Mesothelial cell of epicardium (in vitro differentiated cells): Measurements from ENCODE around the gene OLA1. TPM values are rescaled to one million over a fixed set of nuclear protein-coding genes. Genes with fewer than 3 reads are reported as not detected.

Source experiments
- DNase-seq, 2 experiments: peaks; one replicate each; pipeline ENCODE4 v3.0.0; 2021; ENCODE audit warnings: low spot score in 2 of 2; ENCODE audit not compliant: unreplicated experiment in 2 of 2
- H3K27ac Mint-ChIP-seq: 2 replicates; pipeline ENCODE4 v1.8.0; 2021; ENCODE audit warnings: mixed read lengths
- H3K27me3 Mint-ChIP-seq: 2 replicates; pipeline ENCODE4 v1.8.0; 2021; ENCODE audit warnings: low read depth, mixed read lengths
- H3K36me3 Mint-ChIP-seq: 2 replicates; pipeline ENCODE4 v1.8.0; 2021; ENCODE audit warnings: mixed read lengths
- H3K4me1 Mint-ChIP-seq: 2 replicates; pipeline ENCODE4 v1.8.0; 2021; ENCODE audit warnings: mixed read lengths
- H3K4me3 Mint-ChIP-seq: 2 replicates; pipeline ENCODE4 v1.8.0; 2021; ENCODE audit warnings: mild to moderate bottlenecking, moderate library complexity, mixed read lengths
- H3K9me3 Mint-ChIP-seq: 2 replicates; pipeline ENCODE4 v1.8.0; 2021; ENCODE audit warnings: mixed read lengths
- total RNA-seq: library from RNA; stranded (reverse); gene quantifications from 3 replicates; pipeline ENCODE4 v1.2.1, GENCODE V29; 2021
- TF ChIP-seq, protein P1 (sequence below): fragments of 200-600 bp; sonication (generic); IDR thresholded peaks from one replicate; pipeline ENCODE4 v1.5.0; 2021; ENCODE audit warnings: antibody characterized with exemption; ENCODE audit not compliant: unreplicated experiment

Gene OLA1
- total RNA-seq, 1 donor from 2014 or later = 87.3 TPM

GRCh38 chr2:174158003-174158402, 90.3 kb downstream of the OLA1 start:
- Mint-ChIP-seq H3K27ac (no peak overlapping the region), H3K4me1 (peaks cover 21% of the 10 kb centered on the region), H3K9me3 (no peaks in the 10 kb centered on the region), H3K27me3 (no peaks in the 10 kb centered on the region), H3K36me3 (no peaks in the 10 kb centered on the region), H3K4me3 (no peak overlapping the region)
- DNase-seq = no peak
- TF ChIP-seq, protein P1, sequence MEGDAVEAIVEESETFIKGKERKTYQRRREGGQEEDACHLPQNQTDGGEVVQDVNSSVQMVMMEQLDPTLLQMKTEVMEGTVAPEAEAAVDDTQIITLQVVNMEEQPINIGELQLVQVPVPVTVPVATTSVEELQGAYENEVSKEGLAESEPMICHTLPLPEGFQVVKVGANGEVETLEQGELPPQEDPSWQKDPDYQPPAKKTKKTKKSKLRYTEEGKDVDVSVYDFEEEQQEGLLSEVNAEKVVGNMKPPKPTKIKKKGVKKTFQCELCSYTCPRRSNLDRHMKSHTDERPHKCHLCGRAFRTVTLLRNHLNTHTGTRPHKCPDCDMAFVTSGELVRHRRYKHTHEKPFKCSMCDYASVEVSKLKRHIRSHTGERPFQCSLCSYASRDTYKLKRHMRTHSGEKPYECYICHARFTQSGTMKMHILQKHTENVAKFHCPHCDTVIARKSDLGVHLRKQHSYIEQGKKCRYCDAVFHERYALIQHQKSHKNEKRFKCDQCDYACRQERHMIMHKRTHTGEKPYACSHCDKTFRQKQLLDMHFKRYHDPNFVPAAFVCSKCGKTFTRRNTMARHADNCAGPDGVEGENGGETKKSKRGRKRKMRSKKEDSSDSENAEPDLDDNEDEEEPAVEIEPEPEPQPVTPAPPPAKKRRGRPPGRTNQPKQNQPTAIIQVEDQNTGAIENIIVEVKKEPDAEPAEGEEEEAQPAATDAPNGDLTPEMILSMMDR = no peak

DNA sequence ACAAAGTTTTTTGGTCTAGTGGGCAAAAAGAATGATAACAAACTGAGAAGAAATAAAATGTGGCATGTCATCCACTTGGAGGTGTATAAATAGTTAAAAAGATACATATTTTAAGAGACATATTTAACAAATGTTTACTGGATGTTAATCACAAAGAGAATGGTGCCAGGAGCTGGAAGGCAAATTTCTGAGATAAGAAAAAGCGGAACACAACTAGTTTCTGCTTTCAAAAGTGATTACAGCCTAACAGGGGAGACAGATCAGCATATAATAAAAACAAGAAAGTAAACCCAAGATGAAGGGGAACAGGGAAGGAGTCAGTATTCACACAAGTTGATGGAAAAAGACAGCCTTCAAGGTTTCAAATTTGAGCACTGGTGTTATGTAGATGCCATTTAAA, 91.3 kb downstream of the OLA1 start:
- Mint-ChIP-seq H3K4me1 (peaks cover 21% of the 10 kb centered on the region), H3K4me3 (no peak overlapping the region), H3K27me3 (no peaks in the 10 kb centered on the region), H3K27ac (peak overlapping the region; percentile 67), H3K36me3 (no peaks in the 10 kb centered on the region), H3K9me3 (no peaks in the 10 kb centered on the region)
- no peak for DNase-seq
- TF ChIP-seq, protein P1 = no peak

- Mint-ChIP-seq H3K27me3 (no peaks in the 10 kb centered on the region), H3K27ac (peak overlapping the region; percentile 4), H3K4me3 (no peak overlapping the region), H3K9me3 (no peaks in the 10 kb centered on the region), H3K4me1 (peaks cover 21% of the 10 kb centered on the region), H3K36me3 (no peaks in the 10 kb centered on the region)
- TF ChIP-seq, protein P1 = no peak
- no peak for DNase-seq
Observed at GRCh38 chr2:174153757-174154680, 94.3 kb downstream of the OLA1 start.

GRCh38 chr2:174149530-174149929, 98.8 kb downstream of the OLA1 start:
- TF ChIP-seq, protein P1 = no peak
- Mint-ChIP-seq H3K4me1 (peaks cover 7% of the 10 kb centered on the region), H3K4me3 (no peak overlapping the region), H3K27ac (no peak overlapping the region), H3K9me3 (no peaks in the 10 kb centered on the region), H3K27me3 (no peaks in the 10 kb centered on the region), H3K36me3 (peaks cover 2% of the 10 kb centered on the region)
- DNase-seq = no peak

- no peaks in the 10 kb centered on the region for H3K27me3 Mint-ChIP-seq
- DNase-seq = no peak
- TF ChIP-seq, protein P1 = no peak
- no peak overlapping the region for H3K4me3 Mint-ChIP-seq
- H3K27ac Mint-ChIP-seq = no peak overlapping the region
- no peaks in the 10 kb centered on the region for H3K9me3 Mint-ChIP-seq
- peaks cover 2% of the 10 kb centered on the region for H3K4me1 Mint-ChIP-seq
- H3K36me3 Mint-ChIP-seq = peaks cover 2% of the 10 kb centered on the region
Observed at GRCh38 chr2:174148833-174149232, 99.5 kb downstream of the OLA1 start.
